Activated gamma-delta T cell (primary cell): ENCODE data around the gene RNF13.

Experiments used
- DNase-seq: peaks from one replicate; lab custom pipeline; 2025; lab: John Stamatoyannopoulos, UW

Gene RNF13

DNA sequence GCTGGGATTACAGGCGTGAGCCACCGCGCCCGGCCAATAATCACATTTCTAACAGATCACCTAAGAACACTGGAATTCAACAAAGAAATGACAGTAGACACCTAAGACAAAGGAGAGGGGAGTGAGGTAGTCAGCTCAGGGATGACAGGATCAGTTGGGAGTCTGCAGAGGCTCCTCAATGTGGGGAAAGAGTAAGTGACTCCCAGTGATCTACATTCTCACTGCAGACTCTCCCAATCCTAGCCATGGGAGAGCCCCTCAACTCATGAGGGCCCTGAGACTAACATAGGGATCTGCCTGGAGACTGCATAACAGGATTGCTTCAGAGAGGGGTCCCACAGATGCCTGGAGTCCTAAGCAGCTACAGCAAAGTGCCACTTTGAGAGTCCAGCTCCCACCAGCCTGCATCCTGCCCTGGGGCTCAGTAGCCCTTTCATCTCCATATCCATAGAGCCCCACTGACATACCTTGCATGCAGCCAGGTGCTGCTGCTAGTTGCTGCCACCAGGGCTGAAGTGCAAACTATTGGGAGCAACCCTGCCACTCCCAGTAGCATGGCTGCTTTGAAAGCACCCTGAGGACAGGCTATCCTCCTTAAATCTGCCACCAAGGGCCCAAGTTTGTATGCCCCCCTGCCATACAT lies 179.5 kb downstream of the RNF13 start:
- DNase-seq = no peak

DNA sequence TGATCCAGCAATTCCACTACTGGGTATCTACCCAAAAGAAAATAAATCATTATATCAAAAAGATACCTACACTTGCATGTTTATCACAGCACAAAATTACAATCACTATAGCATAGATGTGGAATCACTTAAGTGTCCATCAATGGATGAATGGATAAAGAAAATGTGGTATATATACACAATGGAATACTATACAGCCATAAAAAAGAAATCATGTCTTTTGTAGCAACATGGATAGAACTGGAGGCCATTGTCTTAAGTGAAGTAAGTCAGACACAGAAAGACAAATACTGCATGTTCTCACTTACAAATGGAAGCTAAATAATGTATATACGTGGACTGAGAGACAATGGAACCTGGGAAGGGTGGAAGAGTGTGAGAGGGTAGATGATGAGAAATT lies 185.9 kb downstream of the RNF13 start:
- DNase-seq = no peak

DNA sequence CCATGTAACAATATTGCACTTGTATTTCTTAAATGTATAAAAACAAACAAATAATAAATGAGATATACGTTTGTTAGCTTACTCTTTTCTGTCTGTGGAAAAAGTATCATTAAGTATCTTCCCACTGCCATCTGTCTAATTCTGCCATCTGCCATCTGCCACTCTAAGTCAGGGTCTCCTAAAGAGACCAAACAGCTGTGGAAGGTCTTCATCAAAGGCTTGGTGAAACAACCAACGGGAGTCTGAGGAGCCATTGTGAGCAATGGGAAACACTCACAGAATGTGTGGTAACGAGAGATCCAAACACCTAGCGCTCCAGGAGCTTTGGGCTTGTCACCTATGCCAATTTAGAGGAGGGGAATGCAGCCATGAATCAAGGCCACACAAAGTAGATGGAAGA lies 186.4 kb downstream of the RNF13 start:
- no peak for DNase-seq

DNA sequence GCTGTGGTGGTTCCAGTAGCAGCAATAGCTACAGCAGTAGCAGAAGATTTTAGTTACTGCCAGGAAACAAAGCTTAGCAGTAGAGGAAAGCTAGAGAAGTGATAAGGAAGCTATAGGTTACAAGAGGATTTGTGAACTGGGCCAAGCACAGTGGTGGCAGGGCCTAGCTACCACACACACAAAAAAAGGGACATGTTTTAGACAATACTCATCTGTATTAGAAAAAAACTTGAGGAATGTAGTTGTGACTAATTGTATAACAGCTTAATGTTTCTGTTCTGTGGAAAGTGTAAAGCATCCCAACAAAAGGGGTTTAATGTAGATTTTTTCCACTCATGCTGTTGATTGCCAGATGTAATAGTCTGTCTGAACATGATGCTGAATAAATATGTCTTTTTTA lies 187.6 kb downstream of the RNF13 start:
- no peak for DNase-seq

DNA sequence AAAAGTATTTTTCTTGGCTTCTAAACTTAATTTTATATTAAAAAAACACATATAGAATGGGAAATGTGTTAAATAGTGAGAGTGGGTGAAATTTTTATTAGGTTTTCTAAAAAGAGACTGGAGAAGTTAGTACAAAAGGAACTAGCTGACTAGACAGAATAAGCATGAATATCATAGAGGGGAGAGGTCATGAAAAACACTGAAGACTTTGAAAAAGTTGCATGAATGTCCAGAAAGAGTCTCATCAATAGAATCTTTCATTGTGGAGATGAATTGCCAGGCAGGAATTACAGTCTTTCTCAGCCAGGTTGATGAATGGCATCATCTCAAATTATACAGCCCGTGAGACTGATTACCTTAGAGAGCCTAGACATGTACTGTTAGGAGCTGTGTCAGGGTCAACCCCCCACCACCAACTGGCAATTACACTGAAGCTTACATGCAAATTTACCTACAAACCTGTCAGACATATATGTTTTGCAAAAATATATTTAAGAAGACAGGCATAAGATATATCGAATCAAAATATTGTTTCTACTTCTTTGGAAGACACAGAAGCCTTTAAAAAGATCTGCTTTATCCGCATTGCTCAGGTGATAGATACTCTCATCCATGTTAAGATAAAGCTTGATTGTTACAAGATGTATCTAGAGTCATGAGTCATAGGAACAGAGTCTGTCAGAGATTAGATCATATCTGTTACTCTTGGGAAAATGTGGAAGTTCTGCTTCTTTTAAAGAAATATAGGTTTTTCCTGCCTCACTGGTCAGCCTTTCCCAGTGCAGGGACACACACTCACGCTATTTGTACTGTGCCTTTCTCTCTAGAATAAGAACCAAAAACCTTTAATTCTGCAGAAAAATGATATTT lies 192.5 kb downstream of the RNF13 start:
- no peak for DNase-seq

DNA sequence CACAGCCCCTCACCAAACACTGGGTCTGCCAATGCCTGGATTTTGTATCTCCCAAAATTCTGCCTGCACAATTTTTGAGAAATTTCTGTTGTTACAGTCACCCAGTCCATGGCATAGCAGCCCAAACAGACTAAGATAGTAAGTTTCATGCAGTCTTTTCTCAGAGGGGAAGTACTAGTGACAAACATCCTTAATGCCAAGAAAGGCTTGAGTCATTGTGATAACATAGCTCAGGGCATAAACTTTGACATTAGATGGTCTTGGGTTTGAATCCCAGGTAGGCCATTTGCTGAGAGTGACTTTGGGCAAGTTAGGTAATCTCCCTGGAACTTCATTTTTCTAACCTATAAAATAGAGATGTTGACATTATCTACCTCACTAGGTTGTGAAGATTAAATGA lies 193.8 kb downstream of the RNF13 start:
- DNase-seq = no peak
